AG04450 (cell line): Measurements from ENCODE around the gene MLXIPL. TPM values are rescaled to one million over a fixed set of nuclear protein-coding genes. Genes with fewer than 3 reads are reported as not detected.

Experiments
- CTCF ChIA-PET: fragments of 300-600, 350-600 bp; formaldehyde crosslinking; extraction: SDS; loops from one replicate; lab custom pipeline; 2022; ENCODE audit warnings: antibody characterized with exemption, inconsistent platforms; lab: Charles Lee
- POLR2A ChIA-PET: fragments of 350-600 bp; formaldehyde crosslinking; extraction: SDS; loops from one replicate; lab custom pipeline; 2021; ENCODE audit warnings: antibody characterized with exemption, inconsistent platforms; lab: Yijun Ruan, JAX
- DNase-seq: peaks from one replicate; pipeline ENCODE4 v3.0.0-alpha.2; 2011; ENCODE audit warnings: low read depth, low spot score
- H3K27ac ChIP-seq: one replicate; pipeline ENCODE4 v1.5.1; 2012; ENCODE audit warnings: low read depth, low read length, control low read depth
- H3K27me3 ChIP-seq: one replicate; pipeline ENCODE4 v1.6.0; 2012; ENCODE audit warnings: low read length; ENCODE audit not compliant: control insufficient read depth, insufficient read depth
- H3K4me3 ChIP-seq: 2 replicates; pipeline ENCODE4 v1.5.1; 2011; ENCODE audit warnings: mild to moderate bottlenecking, low read depth, low read length, control low read depth
- H3K9me3 ChIP-seq: 2 replicates; pipeline ENCODE4 v1.5.1; 2012; ENCODE audit warnings: low read length; ENCODE audit not compliant: control insufficient read depth, insufficient read depth
- polyA plus RNA-seq: library from polyadenylated mRNA; depleted of rRNA; stranded (reverse); fragments of >200 nt; gene quantifications from 2 replicates; pipeline ENCODE4 v1.2.3, GENCODE V29; 2011
- TF ChIP-seq, protein P1 (sequence below): IDR thresholded peaks from 2 replicates; pipeline ENCODE4 v1.5.1; 2011; ENCODE audit warnings: low read depth, low read length, control low read depth, inconsistent platforms

The MLXIPL gene
- polyA plus RNA-seq, 1 experiment = not detected

DNA sequence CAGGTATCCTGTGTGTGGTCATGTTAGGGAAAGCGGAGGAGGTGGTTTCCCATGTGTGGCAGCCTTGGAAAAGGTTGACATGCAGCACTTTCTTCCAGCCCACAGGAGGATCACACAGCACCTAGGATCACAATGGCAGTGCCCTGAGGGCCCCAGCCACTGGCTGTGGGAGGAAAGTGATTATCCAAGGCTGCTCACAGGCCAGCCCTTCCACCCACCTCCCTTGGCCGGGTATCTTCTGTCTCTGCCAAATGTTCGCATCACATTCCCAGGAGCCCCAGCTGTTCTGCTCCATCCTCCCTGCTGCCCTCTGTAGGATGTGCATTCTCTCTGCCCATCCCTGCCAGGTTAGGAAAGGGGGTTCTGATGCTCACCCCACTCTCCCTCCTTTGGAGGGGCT is 2.5 kb upstream of the MLXIPL start:
- TF ChIP-seq, protein P1, sequence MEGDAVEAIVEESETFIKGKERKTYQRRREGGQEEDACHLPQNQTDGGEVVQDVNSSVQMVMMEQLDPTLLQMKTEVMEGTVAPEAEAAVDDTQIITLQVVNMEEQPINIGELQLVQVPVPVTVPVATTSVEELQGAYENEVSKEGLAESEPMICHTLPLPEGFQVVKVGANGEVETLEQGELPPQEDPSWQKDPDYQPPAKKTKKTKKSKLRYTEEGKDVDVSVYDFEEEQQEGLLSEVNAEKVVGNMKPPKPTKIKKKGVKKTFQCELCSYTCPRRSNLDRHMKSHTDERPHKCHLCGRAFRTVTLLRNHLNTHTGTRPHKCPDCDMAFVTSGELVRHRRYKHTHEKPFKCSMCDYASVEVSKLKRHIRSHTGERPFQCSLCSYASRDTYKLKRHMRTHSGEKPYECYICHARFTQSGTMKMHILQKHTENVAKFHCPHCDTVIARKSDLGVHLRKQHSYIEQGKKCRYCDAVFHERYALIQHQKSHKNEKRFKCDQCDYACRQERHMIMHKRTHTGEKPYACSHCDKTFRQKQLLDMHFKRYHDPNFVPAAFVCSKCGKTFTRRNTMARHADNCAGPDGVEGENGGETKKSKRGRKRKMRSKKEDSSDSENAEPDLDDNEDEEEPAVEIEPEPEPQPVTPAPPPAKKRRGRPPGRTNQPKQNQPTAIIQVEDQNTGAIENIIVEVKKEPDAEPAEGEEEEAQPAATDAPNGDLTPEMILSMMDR = peak; percentile 39; the same call in 1 of the 2 replicates
- no peak for DNase-seq
- Histone ChIP-seq H3K27me3 (peaks cover 60% of the 10 kb centered on the region), H3K4me3 (no peak overlapping the region), H3K27ac (no peak overlapping the region), H3K9me3 (no peaks in the 10 kb centered on the region)
- POLR2A ChIA-PET = no interaction called here
- CTCF ChIA-PET = interaction anchor here (0.5 to 0.7 kb wide), 3 partner anchors 13 to 463 kb away, joined by 4 to 9 read pairs (median 6); no protein-coding TSS in a partner anchor

GRCh38 chr7:73625276-73625675 is 954 bp upstream of the MLXIPL start:
- DNase-seq = no peak
- POLR2A ChIA-PET = no interaction called here
- peaks cover 54% of the 10 kb centered on the region for H3K27me3 ChIP-seq

GRCh38 chr7:73624669-73625001 is 313 bp upstream of the MLXIPL start:
- ChIA-PET CTCF (no interaction called here), POLR2A (no interaction called here)
- Histone ChIP-seq H3K27me3 (peaks cover 54% of the 10 kb centered on the region), H3K9me3 (no peaks in the 10 kb centered on the region), H3K27ac (no peak overlapping the region), H3K4me3 (no peak overlapping the region)
- no peak for DNase-seq
- TF ChIP-seq, protein P1 = no peak

More at GRCh38 chr7:73625276-73625675, 954 bp upstream of the MLXIPL start:
- TF ChIP-seq, protein P1 = no peak
- H3K9me3 ChIP-seq = no peaks in the 10 kb centered on the region
- CTCF ChIA-PET = interaction anchor here (0.8 kb wide), 1 partner anchor 112 kb away, joined by 3 read pairs; no protein-coding TSS in a partner anchor
- no peak overlapping the region for H3K27ac ChIP-seq
- no peak overlapping the region for H3K4me3 ChIP-seq

GRCh38 chr7:73622909-73623797 is 1.2 kb downstream of the MLXIPL start:
- TF ChIP-seq, protein P1 = no peak
- H3K4me3 ChIP-seq = no peak overlapping the region
- peaks cover 48% of the 10 kb centered on the region for H3K27me3 ChIP-seq
- POLR2A ChIA-PET = no interaction called here
- no peaks in the 10 kb centered on the region for H3K9me3 ChIP-seq
- no peak overlapping the region for H3K27ac ChIP-seq
- no peak for DNase-seq
- CTCF ChIA-PET = no interaction called here

DNA sequence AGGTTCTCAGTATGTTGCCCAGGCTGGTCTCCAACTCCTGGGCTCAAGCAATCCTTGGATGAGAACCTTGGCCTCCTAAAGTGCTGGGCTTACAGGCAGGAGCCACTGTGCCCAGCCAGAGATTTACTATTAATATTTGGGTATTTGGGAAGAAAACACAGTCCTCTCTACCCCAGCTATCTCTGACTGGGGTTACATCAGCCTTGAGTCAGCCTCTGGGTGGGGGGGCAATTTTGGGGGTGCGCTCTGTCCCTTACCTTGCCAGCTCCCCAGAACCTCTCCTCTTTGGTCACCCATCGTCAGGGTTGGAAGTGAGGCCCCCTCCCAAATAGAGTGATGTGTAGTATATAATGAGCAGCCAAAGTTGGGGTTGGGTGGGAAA is 1.8 kb downstream of the MLXIPL start:
- Histone ChIP-seq H3K27me3 (peaks cover 45% of the 10 kb centered on the region), H3K9me3 (no peaks in the 10 kb centered on the region), H3K27ac (no peak overlapping the region), H3K4me3 (no peak overlapping the region)
- ChIA-PET CTCF (interaction anchor here (1.6 kb wide), 1 partner anchor 103 kb away, joined by 4 read pairs; no protein-coding TSS in a partner anchor), POLR2A (no interaction called here)
- TF ChIP-seq, protein P1 = no peak
- DNase-seq = no peak
